ENCODE data around the gene GNAQ. TPM values are rescaled to one million over a fixed set of nuclear protein-coding genes. Genes with fewer than 3 reads are reported as not detected.

Gene GNAQ
- total RNA-seq, 4 donors from 2014 or later, result 13.1 to 19.7 (median 16.4) TPM

GRCh38 chr9:77946296-77946695 lies 85.3 kb downstream of the GNAQ start:
- no peak for TF ChIP-seq CTCF (IDR thresholded peaks at IDR 0.05)
- TF ChIP-seq POLR2A (IDR thresholded peaks at IDR 0.05), result no peak
- no peak for DNase-seq (ENCODE audit: low spot score in 2 of 2)
- H3K4me3 ChIP-seq (ENCODE audit: low read depth, poor library complexity, severe bottlenecking), result no peak overlapping the region
- WGBS, 2 donors, result 67 to 69% methylated on average over 4 of the region's 4 CpGs
- intact Hi-C loops (cut with DNase I; ENCODE audit: low total_unique reads), result no loop called here

GRCh38 chr9:77945798-77946197 lies 85.8 kb downstream of the GNAQ start:
- intact Hi-C loops (cut with DNase I; ENCODE audit: low total_unique reads), result no loop called here
- WGBS, 2 donors, result 73 to 74% methylated on average over 5 of the region's 5 CpGs
- H3K4me3 ChIP-seq (ENCODE audit: low read depth, poor library complexity, severe bottlenecking), result no peak overlapping the region
- DNase-seq (ENCODE audit: low spot score in 2 of 2), result no peak
- TF ChIP-seq POLR2A (IDR thresholded peaks at IDR 0.05) (no peak), CTCF (IDR thresholded peaks at IDR 0.05) (no peak)

GRCh38 chr9:77944556-77945243 lies 86.9 kb downstream of the GNAQ start:
- 37 to 40% methylated on average over 6 of the region's 6 CpGs for WGBS, 2 donors
- intact Hi-C loops (cut with DNase I; ENCODE audit: low total_unique reads), result no loop called here
- no peak for TF ChIP-seq CTCF (IDR thresholded peaks at IDR 0.05)
- TF ChIP-seq POLR2A (IDR thresholded peaks at IDR 0.05), result no peak
- no peak for DNase-seq (ENCODE audit: low spot score in 2 of 2)
- no peak overlapping the region for H3K4me3 ChIP-seq (ENCODE audit: low read depth, poor library complexity, severe bottlenecking)

- intact Hi-C loops (cut with DNase I; ENCODE audit: low total_unique reads), result no loop called here
- WGBS, 2 donors, result 70 to 86% methylated on average over 4 of the region's 4 CpGs
- H3K4me3 ChIP-seq (ENCODE audit: low read depth, poor library complexity, severe bottlenecking), result no peak overlapping the region
- TF ChIP-seq CTCF (IDR thresholded peaks at IDR 0.05) (no peak), POLR2A (IDR thresholded peaks at IDR 0.05) (no peak)
- DNase-seq (ENCODE audit: low spot score in 2 of 2), result no peak
Observed at GRCh38 chr9:77943057-77943456, 88.6 kb downstream of the GNAQ start.

GRCh38 chr9:77939149-77939668 lies 92.4 kb downstream of the GNAQ start:
- H3K4me3 ChIP-seq (ENCODE audit: low read depth, poor library complexity, severe bottlenecking), result no peak overlapping the region
- no peak for DNase-seq (ENCODE audit: low spot score in 2 of 2)
- TF ChIP-seq CTCF (IDR thresholded peaks at IDR 0.05) (no peak), POLR2A (IDR thresholded peaks at IDR 0.05) (no peak)
- WGBS, 2 donors, result 69 to 80% methylated on average over 2 of the region's 2 CpGs
- intact Hi-C loops (cut with DNase I; ENCODE audit: low total_unique reads), result no loop called here

- H3K4me3 ChIP-seq (ENCODE audit: low read depth, poor library complexity, severe bottlenecking), result no peak overlapping the region
- TF ChIP-seq POLR2A (IDR thresholded peaks at IDR 0.05), result no peak
- DNase-seq (ENCODE audit: low spot score in 2 of 2), result no peak
- 98 to 99% methylated on average over 2 of the region's 2 CpGs for WGBS, 2 donors
- intact Hi-C loops (cut with DNase I; ENCODE audit: low total_unique reads), result no loop called here
Observed at GRCh38 chr9:77938163-77938562, 93.4 kb downstream of the GNAQ start.

Data from lower leg skin (tissue), 4 donors.